ENCODE results near the gene SEPSECS. TPM values are rescaled to one million over a fixed set of nuclear protein-coding genes. Genes with fewer than 3 reads are reported as not detected.

Gene SEPSECS
- total and polyA plus RNA-seq, 9 of the 15 experiments (the other 6 are each of a cell fraction or from before 2014, with no cell fraction given), result 3.9 to 17.2 (median 7.9) TPM

DNA sequence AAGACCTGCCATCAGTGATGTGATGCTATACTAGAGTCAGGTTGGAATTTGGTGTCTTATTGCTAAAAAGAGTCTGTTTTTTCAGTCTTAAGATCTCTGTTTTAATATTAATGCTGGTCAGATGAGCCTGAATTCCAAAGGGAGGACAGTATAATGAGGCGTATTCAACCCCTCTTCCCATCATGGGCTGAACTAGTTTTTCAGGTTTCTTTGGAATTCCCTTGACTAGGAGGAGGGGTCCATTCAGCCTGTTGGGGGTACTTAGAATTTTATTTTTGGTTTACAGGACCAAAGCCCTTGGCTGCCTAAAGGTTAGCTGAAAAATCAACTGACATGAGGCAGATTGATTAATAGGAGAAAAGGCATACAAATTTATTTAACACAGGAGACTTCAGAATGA is 49.5 kb upstream of the SEPSECS start (continued):
- TF ChIP-seq, protein P1, sequence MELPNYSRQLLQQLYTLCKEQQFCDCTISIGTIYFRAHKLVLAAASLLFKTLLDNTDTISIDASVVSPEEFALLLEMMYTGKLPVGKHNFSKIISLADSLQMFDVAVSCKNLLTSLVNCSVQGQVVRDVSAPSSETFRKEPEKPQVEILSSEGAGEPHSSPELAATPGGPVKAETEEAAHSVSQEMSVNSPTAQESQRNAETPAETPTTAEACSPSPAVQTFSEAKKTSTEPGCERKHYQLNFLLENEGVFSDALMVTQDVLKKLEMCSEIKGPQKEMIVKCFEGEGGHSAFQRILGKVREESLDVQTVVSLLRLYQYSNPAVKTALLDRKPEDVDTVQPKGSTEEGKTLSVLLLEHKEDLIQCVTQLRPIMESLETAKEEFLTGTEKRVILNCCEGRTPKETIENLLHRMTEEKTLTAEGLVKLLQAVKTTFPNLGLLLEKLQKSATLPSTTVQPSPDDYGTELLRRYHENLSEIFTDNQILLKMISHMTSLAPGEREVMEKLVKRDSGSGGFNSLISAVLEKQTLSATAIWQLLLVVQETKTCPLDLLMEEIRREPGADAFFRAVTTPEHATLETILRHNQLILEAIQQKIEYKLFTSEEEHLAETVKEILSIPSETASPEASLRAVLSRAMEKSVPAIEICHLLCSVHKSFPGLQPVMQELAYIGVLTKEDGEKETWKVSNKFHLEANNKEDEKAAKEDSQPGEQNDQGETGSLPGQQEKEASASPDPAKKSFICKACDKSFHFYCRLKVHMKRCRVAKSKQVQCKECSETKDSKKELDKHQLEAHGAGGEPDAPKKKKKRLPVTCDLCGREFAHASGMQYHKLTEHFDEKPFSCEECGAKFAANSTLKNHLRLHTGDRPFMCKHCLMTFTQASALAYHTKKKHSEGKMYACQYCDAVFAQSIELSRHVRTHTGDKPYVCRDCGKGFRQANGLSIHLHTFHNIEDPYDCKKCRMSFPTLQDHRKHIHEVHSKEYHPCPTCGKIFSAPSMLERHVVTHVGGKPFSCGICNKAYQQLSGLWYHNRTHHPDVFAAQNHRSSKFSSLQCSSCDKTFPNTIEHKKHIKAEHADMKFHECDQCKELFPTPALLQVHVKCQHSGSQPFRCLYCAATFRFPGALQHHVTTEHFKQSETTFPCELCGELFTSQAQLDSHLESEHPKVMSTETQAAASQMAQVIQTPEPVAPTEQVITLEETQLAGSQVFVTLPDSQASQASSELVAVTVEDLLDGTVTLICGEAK (IDR thresholded peaks at IDR 0.05), result no peak
- TF ChIP-seq, protein P1 (CRISPR knock-in tag; IDR thresholded peaks at IDR 0.05), result no peak
- no peak for TF ChIP-seq MAZ (CRISPR knock-in tag; conservative IDR thresholded peaks at IDR 0.05 in 1 of 2, IDR thresholded peaks at IDR 0.05 in 1 of 2)
- TF ChIP-seq SAFB (IDR thresholded peaks at IDR 0.05; ENCODE audit: borderline replicate concordance, low read depth, low read length), result no peak
- no peak for TF ChIP-seq HDAC8 (tag; IDR thresholded peaks at IDR 0.05)
- no peak for TF ChIP-seq HDGF (IDR thresholded peaks at IDR 0.05)
- TF ChIP-seq, protein P2, sequence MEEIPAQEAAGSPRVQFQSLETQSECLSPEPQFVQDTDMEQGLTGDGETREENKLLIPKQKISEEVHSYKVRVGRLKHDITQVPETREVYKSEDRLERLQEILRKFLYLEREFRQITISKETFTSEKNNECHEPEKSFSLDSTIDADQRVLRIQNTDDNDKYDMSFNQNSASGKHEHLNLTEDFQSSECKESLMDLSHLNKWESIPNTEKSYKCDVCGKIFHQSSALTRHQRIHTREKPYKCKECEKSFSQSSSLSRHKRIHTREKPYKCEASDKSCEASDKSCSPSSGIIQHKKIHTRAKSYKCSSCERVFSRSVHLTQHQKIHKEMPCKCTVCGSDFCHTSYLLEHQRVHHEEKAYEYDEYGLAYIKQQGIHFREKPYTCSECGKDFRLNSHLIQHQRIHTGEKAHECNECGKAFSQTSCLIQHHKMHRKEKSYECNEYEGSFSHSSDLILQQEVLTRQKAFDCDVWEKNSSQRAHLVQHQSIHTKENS (CRISPR knock-in tag; IDR thresholded peaks at IDR 0.05), result no peak
- TF ChIP-seq, protein P3, sequence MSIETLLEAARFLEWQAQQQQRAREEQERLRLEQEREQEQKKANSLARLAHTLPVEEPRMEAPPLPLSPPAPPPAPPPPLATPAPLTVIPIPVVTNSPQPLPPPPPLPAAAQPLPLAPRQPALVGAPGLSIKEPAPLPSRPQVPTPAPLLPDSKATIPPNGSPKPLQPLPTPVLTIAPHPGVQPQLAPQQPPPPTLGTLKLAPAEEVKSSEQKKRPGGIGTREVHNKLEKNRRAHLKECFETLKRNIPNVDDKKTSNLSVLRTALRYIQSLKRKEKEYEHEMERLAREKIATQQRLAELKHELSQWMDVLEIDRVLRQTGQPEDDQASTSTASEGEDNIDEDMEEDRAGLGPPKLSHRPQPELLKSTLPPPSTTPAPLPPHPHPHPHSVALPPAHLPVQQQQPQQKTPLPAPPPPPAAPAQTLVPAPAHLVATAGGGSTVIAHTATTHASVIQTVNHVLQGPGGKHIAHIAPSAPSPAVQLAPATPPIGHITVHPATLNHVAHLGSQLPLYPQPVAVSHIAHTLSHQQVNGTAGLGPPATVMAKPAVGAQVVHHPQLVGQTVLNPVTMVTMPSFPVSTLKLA (conservative IDR thresholded peaks at IDR 0.05), result no peak
- TF ChIP-seq ATF1 (CRISPR knock-in tag; IDR thresholded peaks at IDR 0.05), result no peak
- TF ChIP-seq ATF1 (tag; IDR thresholded peaks at IDR 0.05), result no peak
- no peak for TF ChIP-seq NR2C2 (CRISPR knock-in tag; IDR thresholded peaks at IDR 0.05)
- no peak for TF ChIP-seq NR2C2 (tag; IDR thresholded peaks at IDR 0.05)
- no peak for TF ChIP-seq PTRF (tag; IDR thresholded peaks at IDR 0.05)
- TF ChIP-seq ZKSCAN3 (CRISPR knock-in tag; IDR thresholded peaks at IDR 0.05), result no peak
- TF ChIP-seq HSF4 (CRISPR knock-in tag; IDR thresholded peaks at IDR 0.05; ENCODE audit: borderline replicate concordance), result no peak
